Measurements from ENCODE around the gene STXBP6. TPM values are rescaled to one million over a fixed set of nuclear protein-coding genes. Genes with fewer than 3 reads are reported as not detected.

The STXBP6 gene
- not detected in 2 replicates for total RNA-seq

GRCh38 chr14:25049568-25050268, at the start of gene STXBP6:
STXBP6 (minus strand) TSS chr14:25050147; CDS start chr14:24974818, 75,329 bp downstream.
- H3K36me3 Mint-ChIP-seq (ENCODE audit: low read depth) = no peaks in the 10 kb centered on the region
- no peaks in the 10 kb centered on the region for H3K9me3 Mint-ChIP-seq
- DNase-seq = peak; percentile 56
- H3K4me3 Mint-ChIP-seq = peak within 1 kb of the TSS; percentile 52
- intact Hi-C loops (cut with micrococcal nuclease) = no loop called here
- no peak within 1 kb of the TSS for H3K27ac Mint-ChIP-seq
- H3K27me3 Mint-ChIP-seq = peaks cover 49% of the 10 kb centered on the region
- peaks cover 2% of the 10 kb centered on the region for H3K4me1 Mint-ChIP-seq

GRCh38 chr14:25097120-25097519, 47.2 kb upstream of the STXBP6 start:
- no peak overlapping the region for H3K4me3 Mint-ChIP-seq
- H3K27ac Mint-ChIP-seq = no peak overlapping the region
- no peak for DNase-seq
- no peaks in the 10 kb centered on the region for H3K27me3 Mint-ChIP-seq
- intact Hi-C loops (cut with micrococcal nuclease) = no loop called here
- no peaks in the 10 kb centered on the region for H3K9me3 Mint-ChIP-seq
- H3K4me1 Mint-ChIP-seq = no peaks in the 10 kb centered on the region
- no peaks in the 10 kb centered on the region for H3K36me3 Mint-ChIP-seq (ENCODE audit: low read depth)

GRCh38 chr14:25095736-25096437, 45.9 kb upstream of the STXBP6 start:
- Mint-ChIP-seq H3K9me3 (no peaks in the 10 kb centered on the region), H3K4me1 (no peaks in the 10 kb centered on the region), H3K36me3 (ENCODE audit: low read depth) (no peaks in the 10 kb centered on the region), H3K27ac (no peak overlapping the region), H3K4me3 (no peak overlapping the region), H3K27me3 (no peaks in the 10 kb centered on the region)
- intact Hi-C loops (cut with micrococcal nuclease) = no loop called here
- DNase-seq = no peak

- Mint-ChIP-seq H3K4me1 (no peaks in the 10 kb centered on the region), H3K27me3 (no peaks in the 10 kb centered on the region), H3K9me3 (no peaks in the 10 kb centered on the region), H3K27ac (no peak overlapping the region), H3K36me3 (ENCODE audit: low read depth) (no peaks in the 10 kb centered on the region), H3K4me3 (no peak overlapping the region)
- no peak for DNase-seq
- intact Hi-C loops (cut with micrococcal nuclease) = no loop called here
These were observed 44.4 kb upstream of the STXBP6 start for GRCh38 chr14:25094171-25094907.

- H3K4me3 Mint-ChIP-seq = no peak overlapping the region
- H3K27me3 Mint-ChIP-seq = no peaks in the 10 kb centered on the region
- no peaks in the 10 kb centered on the region for H3K36me3 Mint-ChIP-seq (ENCODE audit: low read depth)
- H3K4me1 Mint-ChIP-seq = no peaks in the 10 kb centered on the region
- H3K27ac Mint-ChIP-seq = no peak overlapping the region
- intact Hi-C loops (cut with micrococcal nuclease) = no loop called here
- DNase-seq = no peak
- no peaks in the 10 kb centered on the region for H3K9me3 Mint-ChIP-seq
These were observed 42.4 kb upstream of the STXBP6 start for GRCh38 chr14:25092258-25092740.

- no peaks in the 10 kb centered on the region for H3K9me3 Mint-ChIP-seq
- no peak for DNase-seq
- no peaks in the 10 kb centered on the region for H3K4me1 Mint-ChIP-seq
- H3K27me3 Mint-ChIP-seq = no peaks in the 10 kb centered on the region
- H3K27ac Mint-ChIP-seq = no peak overlapping the region
- no peak overlapping the region for H3K4me3 Mint-ChIP-seq
- intact Hi-C loops (cut with micrococcal nuclease) = no loop called here
- no peaks in the 10 kb centered on the region for H3K36me3 Mint-ChIP-seq (ENCODE audit: low read depth)
These were observed 40.9 kb upstream of the STXBP6 start for GRCh38 chr14:25090716-25091454.

- Mint-ChIP-seq H3K36me3 (ENCODE audit: low read depth) (no peaks in the 10 kb centered on the region), H3K27ac (no peak overlapping the region), H3K9me3 (no peaks in the 10 kb centered on the region), H3K4me1 (no peaks in the 10 kb centered on the region), H3K4me3 (no peak overlapping the region), H3K27me3 (no peaks in the 10 kb centered on the region)
- DNase-seq = no peak
- intact Hi-C loops (cut with micrococcal nuclease) = no loop called here
These were observed 40.3 kb upstream of the STXBP6 start for GRCh38 chr14:25090256-25090655.

GRCh38 chr14:25089496-25089895, 39.5 kb upstream of the STXBP6 start:
- H3K27ac Mint-ChIP-seq = no peak overlapping the region
- H3K9me3 Mint-ChIP-seq = no peaks in the 10 kb centered on the region

GRCh38 chr14:25086821-25087396, 37.0 kb upstream of the STXBP6 start:
- no peak for DNase-seq

More at GRCh38 chr14:25089496-25089895, 39.5 kb upstream of the STXBP6 start:
- H3K36me3 Mint-ChIP-seq (ENCODE audit: low read depth) = no peaks in the 10 kb centered on the region
- DNase-seq = no peak
- peaks cover under 1% of the 10 kb centered on the region for H3K27me3 Mint-ChIP-seq
- H3K4me3 Mint-ChIP-seq = no peak overlapping the region
- intact Hi-C loops (cut with micrococcal nuclease) = no loop called here
- no peaks in the 10 kb centered on the region for H3K4me1 Mint-ChIP-seq

GRCh38 chr14:25086081-25086480, 36.1 kb upstream of the STXBP6 start:
- Mint-ChIP-seq H3K36me3 (ENCODE audit: low read depth) (no peaks in the 10 kb centered on the region), H3K4me1 (no peaks in the 10 kb centered on the region), H3K4me3 (no peak overlapping the region), H3K9me3 (no peaks in the 10 kb centered on the region), H3K27me3 (peaks cover 2% of the 10 kb centered on the region), H3K27ac (no peak overlapping the region)
- DNase-seq = no peak
- intact Hi-C loops (cut with micrococcal nuclease) = no loop called here

More at GRCh38 chr14:25086821-25087396, 37.0 kb upstream of the STXBP6 start:
- intact Hi-C loops (cut with micrococcal nuclease) = no loop called here
- Mint-ChIP-seq H3K9me3 (no peaks in the 10 kb centered on the region), H3K4me3 (no peak overlapping the region), H3K36me3 (ENCODE audit: low read depth) (no peaks in the 10 kb centered on the region), H3K4me1 (no peaks in the 10 kb centered on the region), H3K27me3 (peaks cover 2% of the 10 kb centered on the region), H3K27ac (no peak overlapping the region)

- no peaks in the 10 kb centered on the region for H3K36me3 Mint-ChIP-seq (ENCODE audit: low read depth)
- no peak overlapping the region for H3K4me3 Mint-ChIP-seq
- peaks cover 2% of the 10 kb centered on the region for H3K27me3 Mint-ChIP-seq
- DNase-seq = no peak
- intact Hi-C loops (cut with micrococcal nuclease) = no loop called here
- no peak overlapping the region for H3K27ac Mint-ChIP-seq
- no peaks in the 10 kb centered on the region for H3K9me3 Mint-ChIP-seq
- H3K4me1 Mint-ChIP-seq = no peaks in the 10 kb centered on the region
These were observed 30.7 kb upstream of the STXBP6 start for GRCh38 chr14:25080682-25081081.

- no peaks in the 10 kb centered on the region for H3K4me1 Mint-ChIP-seq
- no peaks in the 10 kb centered on the region for H3K27me3 Mint-ChIP-seq
- H3K27ac Mint-ChIP-seq = no peak overlapping the region
- no peaks in the 10 kb centered on the region for H3K9me3 Mint-ChIP-seq
- no peak overlapping the region for H3K4me3 Mint-ChIP-seq
- intact Hi-C loops (cut with micrococcal nuclease) = no loop called here
- no peak for DNase-seq
- H3K36me3 Mint-ChIP-seq (ENCODE audit: low read depth) = no peaks in the 10 kb centered on the region
These were observed 29.4 kb upstream of the STXBP6 start for GRCh38 chr14:25079311-25079710.

GRCh38 chr14:25074099-25074685, 24.2 kb upstream of the STXBP6 start:
- H3K27me3 Mint-ChIP-seq = peaks cover 2% of the 10 kb centered on the region
- intact Hi-C loops (cut with micrococcal nuclease) = no loop called here
- no peaks in the 10 kb centered on the region for H3K36me3 Mint-ChIP-seq (ENCODE audit: low read depth)
- H3K9me3 Mint-ChIP-seq = no peaks in the 10 kb centered on the region
- no peak overlapping the region for H3K27ac Mint-ChIP-seq
- no peak overlapping the region for H3K4me3 Mint-ChIP-seq
- H3K4me1 Mint-ChIP-seq = no peaks in the 10 kb centered on the region
- DNase-seq = no peak

Measured in activated CD4-positive, alpha-beta T cell treated with anti-CD3 and anti-CD28 coated beads, Interleukin-2, amount 10 ng/mL, durations not matched to agents 24 days and 14 days (primary cell).